GM12874 (cell line): ENCODE data around the gene KRT27.

Experiments used
- CTCF ChIP-seq: IDR thresholded peaks from 2 replicates; pipeline ENCODE4 v1.5.1; 2011; ENCODE audit warnings: low read depth, mild to moderate bottlenecking, control low read depth, low read length, moderate library complexity; ENCODE audit not compliant: insufficient read depth

Gene KRT27

GRCh38 chr17:40821536-40821935 lies 39.2 kb upstream of the KRT27 start:
- no peak for TF ChIP-seq CTCF

- TF ChIP-seq CTCF, result no peak
These were observed 38.0 kb upstream of the KRT27 start for GRCh38 chr17:40820228-40820838.

GRCh38 chr17:40819528-40820125 lies 37.3 kb upstream of the KRT27 start:
- TF ChIP-seq CTCF, result no peak

- TF ChIP-seq CTCF, result no peak
These were observed 36.6 kb upstream of the KRT27 start for GRCh38 chr17:40818733-40819527.

- no peak for TF ChIP-seq CTCF
These were observed 36.0 kb upstream of the KRT27 start for GRCh38 chr17:40818343-40818732.

GRCh38 chr17:40817103-40817682 lies 34.8 kb upstream of the KRT27 start:
- no peak for TF ChIP-seq CTCF

GRCh38 chr17:40816569-40816968 lies 34.2 kb upstream of the KRT27 start:
- no peak for TF ChIP-seq CTCF
